Erythroblast (primary cell): ENCODE data around the gene GLI1.

Experiments
- GATA1 ChIP-seq: IDR thresholded peaks from 2 replicates; pipeline ENCODE4 v1.6.1; 2011; ENCODE audit warnings: low read depth, mild to moderate bottlenecking, control low read depth, low read length, moderate library complexity
- POLR2A ChIP-seq: IDR thresholded peaks from 2 replicates; pipeline ENCODE4 v1.6.1; 2011; ENCODE audit warnings: mild to moderate bottlenecking, low read length

- TF ChIP-seq POLR2A (no peak), GATA1 (no peak)
Observed at GRCh38 chr12:57479043-57479375, 19.4 kb downstream of the GLI1 start.
